ENCODE measurements around the gene NRP1. TPM values are rescaled to one million over a fixed set of nuclear protein-coding genes. Genes with fewer than 3 reads are reported as not detected.
"Not testable (repeated sequence)": the region's sequence is repeated elsewhere in the genome, so short reads cannot be mapped to it uniquely, and the experiment has no call there.

NRP1 gene
- total RNA-seq, 1 experiment from 2014 or later = 42.9 TPM

DNA sequence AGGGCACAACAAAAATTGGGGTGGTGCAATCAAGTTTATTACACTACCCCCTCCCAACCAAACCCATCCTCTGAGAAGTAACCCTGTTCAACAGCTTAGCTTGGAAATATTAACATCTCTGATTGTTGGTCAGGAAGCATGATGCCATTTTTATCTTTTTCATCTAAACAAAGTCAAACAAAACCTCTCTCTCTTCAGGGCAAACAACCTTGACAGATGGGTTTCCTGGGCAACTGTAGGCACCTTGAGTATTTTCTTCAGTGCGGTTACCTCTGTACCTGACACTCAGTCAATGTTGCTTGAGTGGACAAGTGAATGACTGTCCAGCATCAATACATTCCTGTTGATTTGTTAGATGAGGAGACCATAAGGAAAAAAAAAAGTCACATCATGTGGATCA, 183.6 kb downstream of the NRP1 start:
- DNase-seq (ENCODE audit: low read depth) = no peak

DNA sequence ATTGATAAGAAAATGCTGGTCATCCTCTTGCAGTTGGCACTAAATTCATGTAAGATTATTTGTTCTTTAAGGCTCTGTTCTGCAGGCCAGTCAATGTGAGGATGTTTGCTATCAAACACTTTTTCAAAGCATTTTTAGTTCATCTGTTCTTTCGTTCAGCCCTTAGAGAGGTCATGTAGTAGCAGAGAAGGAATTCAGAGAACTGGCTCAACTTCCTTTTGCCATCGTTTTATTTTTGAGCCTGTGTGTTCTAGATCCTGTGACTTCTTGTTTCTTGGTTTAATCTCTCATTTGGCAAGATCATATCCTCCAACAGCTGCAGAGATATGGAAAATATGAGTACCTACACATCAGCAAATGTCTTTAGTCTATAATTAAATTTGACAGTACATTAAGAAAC, 184.3 kb downstream of the NRP1 start:
- no peak for DNase-seq (ENCODE audit: low read depth)

DNA sequence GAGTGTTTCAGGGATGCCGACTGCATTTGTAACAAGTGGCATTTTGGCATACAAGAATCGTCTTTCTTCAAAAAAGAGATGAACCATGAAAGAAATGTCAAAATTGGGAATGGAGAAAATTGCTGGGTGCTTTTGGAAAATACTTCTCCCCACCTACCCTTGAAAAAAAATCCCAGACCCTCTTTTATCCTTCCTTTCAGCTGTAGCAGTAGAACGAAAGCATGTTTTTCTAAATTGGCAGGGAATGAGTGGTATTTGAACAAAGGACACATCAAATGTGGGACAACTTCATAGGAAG, 187.5 kb downstream of the NRP1 start:
- no peak for DNase-seq (ENCODE audit: low read depth)

DNA sequence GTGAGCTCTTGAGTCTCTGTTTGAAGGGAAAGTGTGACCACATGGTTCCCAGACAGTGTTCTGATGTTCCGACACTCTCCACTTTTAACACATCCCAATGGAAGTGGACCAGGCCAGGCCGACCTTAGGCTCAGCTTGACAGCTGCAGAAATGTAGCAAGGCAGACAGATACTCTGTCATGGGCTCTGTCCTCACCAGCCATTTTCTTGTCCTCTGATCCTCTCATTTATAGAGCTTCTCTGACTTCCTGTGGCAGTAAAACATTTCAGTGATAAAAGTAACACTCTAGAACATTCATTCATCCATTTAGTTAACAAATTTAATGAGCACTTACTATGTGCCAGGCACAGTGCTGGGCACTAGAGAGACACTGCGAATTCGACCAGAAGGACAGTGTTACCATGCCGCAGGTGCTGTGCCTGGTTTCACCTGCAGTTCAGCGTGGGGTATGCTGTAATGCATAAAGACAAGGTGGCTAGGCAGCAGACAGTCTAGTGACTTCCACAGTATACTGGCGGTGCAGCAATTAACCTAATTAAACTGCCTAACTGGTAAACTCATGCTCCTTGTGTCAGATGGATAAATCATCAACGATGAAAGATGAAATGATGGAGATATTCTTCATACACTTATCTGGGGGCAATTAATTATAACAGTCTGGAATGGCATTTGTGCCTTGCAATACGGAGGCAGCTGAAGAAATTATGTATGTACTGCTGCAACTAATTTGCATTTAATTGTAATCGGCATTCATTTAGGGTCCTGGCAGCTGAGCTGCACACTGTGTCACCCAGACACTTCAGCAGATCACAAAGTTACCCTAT, 188.1 kb downstream of the NRP1 start:
- no peak for DNase-seq (ENCODE audit: low read depth)

DNA sequence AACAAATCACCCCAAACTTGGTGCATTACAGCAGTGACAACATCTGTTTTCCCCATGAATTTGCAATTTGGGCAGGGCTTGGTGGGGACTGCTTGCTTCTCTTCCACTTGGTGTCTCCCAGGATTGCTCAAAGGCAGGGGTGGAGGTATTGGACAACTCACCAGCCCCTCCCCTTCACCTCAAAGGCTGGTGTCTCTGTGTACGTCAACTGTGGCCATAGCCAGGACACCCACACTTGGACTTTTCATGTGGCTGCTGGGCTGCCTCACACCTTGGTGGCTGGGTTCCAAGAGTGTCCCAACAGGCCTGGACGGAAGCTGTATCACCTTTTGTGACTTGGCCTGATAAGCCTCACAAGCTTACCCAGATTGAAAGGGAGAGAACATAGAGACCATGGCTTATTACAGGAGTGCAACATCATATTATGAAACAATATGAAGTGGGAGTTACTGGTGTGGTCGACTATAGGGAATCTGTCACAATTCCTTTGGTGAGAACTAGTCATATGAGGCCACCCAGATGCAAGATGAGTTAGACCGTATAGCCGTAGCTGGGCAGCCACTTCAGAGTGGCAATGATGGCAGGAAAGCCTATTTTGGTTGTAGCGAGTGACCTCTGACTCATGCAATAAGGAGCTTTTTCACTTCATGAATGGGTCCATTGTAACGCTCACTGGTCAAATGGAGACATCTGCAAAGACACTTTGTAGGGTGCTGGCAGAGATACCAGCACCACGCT, 188.8 kb downstream of the NRP1 start:
- no peak for DNase-seq (ENCODE audit: low read depth)

DNA sequence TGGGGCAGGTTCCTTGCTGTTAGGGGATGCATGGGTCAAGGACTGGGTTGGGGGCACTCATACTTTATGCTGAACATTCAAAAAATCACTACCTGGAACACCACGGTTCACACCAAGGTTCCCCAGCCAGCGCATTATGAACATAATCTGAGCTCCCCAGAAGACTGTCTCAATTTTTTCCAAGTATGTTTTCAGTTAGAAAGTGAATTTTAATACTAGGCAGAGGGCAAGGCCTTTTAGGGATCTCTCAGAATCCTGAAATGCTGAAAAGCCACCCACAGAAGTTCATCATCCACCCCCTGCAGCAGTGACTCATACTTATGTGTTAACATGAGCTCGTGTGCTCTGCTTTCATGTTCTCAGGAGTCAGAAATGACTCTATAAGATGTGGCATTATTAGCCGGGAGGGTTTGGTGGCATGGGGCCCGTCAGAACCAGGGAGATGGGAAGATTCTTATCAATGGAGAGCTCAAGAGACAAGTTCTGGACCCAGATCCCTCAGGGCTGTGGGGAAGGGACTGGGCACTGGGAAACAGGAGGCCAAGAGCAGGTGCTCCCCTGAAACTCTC, 191.2 kb downstream of the NRP1 start:
- DNase-seq (ENCODE audit: low read depth) = peak; percentile 85

DNA sequence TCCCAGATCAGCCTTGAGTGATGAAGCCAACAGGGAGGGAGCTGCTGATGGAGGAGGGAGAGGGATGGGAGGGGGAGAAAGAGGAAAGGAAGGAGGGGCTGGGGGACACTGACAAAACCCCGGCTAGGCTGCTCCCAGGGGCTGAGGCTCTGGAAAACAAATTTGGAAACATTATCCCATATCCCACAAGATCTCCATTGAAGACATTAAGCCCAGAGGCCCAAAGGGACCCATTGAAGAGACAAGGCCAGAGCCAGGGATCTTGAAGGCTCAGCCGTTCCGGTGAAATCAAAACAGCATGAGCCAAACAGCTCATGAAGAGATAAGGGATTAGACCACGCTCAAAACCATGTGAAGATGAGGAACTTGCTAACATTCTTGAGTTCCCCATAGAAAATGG, 192.2 kb downstream of the NRP1 start:
- DNase-seq (ENCODE audit: low read depth) = peak; percentile 27

DNA sequence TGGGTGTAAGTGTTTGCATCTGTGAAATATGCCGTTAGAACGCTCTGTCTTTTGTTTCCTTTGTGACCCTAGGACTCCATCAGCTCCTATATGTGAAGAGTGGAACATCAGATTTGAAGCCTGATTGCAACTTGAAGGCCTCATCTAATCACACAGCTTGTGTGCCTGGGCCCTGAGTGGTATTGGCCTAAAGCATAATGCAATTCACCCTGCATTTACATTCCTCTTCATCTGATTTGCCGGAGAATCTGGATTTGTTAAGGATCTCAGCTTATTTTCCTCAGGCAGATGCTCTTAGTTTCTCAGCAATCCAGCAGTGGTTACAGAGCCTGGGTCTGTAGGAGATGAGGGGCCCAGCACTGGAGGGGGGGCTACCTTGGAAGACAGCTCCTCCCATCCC, 193.2 kb downstream of the NRP1 start:
- no peak for DNase-seq (ENCODE audit: low read depth)

DNA sequence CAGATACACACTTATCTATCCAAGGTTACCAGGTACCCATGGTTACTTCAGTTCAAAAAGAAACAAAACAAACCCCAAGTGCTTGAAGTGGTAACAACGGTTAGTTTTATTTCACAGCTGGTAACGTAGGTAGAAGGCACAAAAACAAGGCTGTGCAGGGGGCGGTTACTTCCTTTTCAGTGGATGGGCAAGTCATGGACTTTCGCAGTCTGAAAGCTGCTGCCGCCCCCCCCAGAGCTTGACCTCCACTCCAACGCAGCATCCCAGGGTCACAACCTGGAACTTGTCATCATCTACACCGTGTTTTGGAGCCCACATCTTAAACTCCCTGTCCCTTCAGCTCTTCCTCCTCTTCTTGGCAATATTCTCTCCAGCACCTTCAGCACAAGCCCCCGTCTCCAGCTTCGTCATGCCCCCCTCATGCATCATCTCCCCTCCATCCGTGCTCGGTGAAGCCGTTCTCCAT, 195.3 kb downstream of the NRP1 start:
- DNase-seq (ENCODE audit: low read depth) = peak; percentile 35

DNA sequence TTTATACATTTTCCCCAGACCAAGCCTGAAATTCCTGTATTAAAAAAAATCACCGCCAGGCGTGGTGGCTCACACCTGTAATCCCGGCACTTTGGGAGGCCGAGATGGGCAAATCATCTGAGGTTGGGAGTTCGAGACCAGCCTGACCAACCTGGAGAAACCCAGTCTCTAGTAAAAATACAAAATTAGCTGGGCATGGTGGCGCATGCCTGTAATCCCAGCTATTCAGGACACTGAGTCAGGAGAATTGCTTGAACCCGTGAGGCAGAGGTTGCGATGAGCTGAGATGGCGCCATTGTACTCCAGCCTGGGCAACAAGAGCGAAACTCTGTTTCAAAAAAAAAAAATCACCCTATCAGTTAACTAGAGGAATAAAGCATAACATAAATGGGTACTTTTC, 195.8 kb downstream of the NRP1 start:
- not testable (repeated sequence) for DNase-seq (ENCODE audit: low read depth)

DNA sequence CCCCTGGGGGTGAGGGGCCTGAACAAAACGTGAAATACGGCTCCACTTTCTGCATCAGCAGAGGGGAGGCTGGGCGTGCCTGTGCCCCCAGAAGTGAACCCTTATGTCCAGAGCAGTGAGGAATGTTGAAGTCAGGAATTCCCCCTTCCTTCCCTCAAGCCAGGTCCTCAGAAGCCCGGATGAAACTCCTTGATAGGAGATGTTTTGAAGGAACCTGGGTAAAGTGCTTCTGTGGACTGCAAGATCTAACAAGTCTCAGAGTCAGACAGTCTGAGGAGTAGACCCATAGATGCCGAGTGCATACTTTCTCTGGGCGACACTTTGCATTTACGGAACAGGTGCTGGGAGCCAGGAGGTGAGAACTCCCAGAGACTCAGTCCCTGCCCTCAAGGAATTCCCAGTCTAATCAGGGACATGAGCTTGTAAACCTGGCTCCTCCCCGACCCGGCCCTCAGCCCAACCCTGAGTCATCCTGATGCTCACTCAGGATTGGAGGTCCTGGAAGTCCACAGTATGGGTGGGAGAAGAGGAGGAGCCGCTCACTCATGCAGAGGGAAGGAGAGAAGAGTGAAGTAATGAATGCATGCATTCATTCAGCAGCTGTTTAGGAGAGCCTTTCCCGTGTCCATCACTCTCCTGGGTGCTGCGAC, 197.0 kb downstream of the NRP1 start:
- peak; percentile 41 for DNase-seq (ENCODE audit: low read depth)

DNA sequence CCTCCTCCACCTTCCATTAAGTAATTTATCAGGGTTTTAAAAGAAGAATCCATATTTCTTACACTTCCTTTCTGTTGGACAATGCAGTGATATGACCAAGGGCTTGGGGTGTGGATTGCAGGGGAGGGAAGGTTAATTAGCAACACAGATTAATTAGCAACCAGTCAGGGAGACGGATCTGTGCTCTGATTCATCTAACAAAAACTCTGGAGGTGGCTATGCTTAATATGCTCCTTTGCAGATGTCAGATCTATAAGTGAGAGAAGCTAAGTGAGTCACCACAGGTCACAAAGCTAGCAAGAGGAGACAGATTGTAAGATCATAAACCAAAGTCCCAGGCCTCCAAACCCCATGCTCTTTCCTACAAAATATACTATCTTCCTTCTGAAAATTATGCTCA, 197.7 kb downstream of the NRP1 start:
- DNase-seq (ENCODE audit: low read depth) = peak; percentile 72

DNA sequence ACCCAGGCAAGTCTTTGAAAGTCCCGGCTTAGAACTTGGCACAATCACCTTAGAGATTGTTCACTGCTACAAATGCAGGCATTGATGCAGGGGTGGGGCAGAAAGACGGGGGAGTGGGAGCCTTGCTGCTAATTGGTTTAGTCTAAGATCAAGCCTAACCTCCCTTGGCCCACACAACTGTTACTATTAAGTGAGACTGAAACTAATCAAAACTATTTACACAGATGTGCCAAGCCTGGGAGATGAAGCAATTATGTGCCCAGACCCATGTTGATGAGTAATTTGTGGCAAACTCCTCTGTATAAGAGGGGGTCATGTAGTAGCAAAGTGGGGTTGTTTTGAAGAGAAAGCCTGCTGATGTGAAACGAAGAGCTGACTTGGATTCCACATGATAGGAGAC, 198.2 kb downstream of the NRP1 start:
- DNase-seq (ENCODE audit: low read depth) = peak; percentile 82

DNA sequence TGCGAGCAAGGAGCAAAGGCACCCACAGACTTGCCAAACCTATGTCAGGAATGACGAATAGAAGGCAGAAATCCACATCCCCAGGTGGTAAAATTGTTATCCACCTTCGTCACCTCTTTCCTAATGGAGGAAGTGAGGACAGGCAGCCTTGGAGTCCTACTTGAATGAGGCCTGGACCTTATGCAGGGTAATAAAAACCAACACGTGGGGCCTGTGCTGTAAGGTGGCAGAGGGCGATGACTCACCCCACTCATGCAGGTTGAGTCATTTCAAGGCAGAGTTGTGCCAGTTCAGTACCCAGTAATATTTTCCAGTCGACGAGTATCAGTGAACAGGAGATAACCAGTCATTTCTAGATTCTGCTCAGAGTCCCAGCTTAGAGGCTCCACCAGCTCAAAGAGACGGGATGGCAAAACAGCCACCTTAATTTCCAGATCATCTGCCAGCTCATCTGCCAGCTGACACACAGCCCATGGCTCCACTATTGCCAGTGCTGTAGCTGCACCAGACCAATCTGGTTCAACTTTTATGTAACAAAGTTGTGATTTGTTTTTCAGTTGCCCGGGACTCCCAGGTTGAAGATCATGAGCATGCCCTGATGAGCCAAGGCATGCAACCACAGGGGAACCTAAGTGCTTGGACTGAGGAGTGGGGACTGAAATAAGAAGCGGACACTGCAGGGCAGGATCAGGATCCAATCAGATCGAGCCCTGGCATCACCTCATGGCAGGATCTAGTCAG, 200.3 kb downstream of the NRP1 start:
- DNase-seq (ENCODE audit: low read depth) = peak; percentile 96

DNA sequence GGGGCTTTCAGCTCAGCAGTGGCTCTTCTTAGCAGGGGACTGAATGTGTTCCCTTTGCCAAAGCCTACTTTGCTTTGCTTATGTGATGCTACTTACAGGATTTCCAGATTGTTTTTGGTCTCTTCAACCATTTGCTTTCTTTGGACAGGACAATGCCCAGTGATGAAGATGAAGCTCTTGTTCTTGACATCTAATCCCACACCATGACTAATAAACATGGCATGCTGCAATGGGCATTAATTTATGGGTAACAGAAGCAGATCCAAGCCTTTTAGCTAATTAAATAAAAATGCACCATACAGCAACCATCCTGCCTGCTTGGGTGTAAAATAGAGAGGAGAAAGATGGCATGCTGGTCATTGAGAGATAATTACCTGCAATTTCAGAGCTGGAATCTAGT, 200.9 kb downstream of the NRP1 start:
- peak; percentile 58 for DNase-seq (ENCODE audit: low read depth)

DNA sequence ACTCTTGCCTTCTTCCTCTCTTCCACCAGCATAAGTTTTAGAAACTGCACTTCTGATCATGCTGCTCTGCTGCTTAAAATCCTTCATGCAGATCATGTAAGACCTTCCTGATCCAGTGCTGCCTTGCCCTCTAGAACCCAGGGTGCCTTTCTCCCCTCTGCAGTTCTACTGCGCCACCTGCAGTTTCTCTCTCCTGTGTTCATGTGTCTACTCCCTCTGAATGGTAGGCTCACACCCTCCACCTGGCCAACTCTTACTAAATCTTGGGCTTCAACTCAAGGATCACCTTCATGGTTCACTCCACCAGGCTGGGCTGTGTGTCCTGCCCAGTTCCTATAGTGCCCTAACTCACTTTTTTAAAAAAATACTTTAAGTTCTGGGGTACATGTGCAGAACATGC, 201.8 kb downstream of the NRP1 start:
- DNase-seq (ENCODE audit: low read depth) = no peak

DNA sequence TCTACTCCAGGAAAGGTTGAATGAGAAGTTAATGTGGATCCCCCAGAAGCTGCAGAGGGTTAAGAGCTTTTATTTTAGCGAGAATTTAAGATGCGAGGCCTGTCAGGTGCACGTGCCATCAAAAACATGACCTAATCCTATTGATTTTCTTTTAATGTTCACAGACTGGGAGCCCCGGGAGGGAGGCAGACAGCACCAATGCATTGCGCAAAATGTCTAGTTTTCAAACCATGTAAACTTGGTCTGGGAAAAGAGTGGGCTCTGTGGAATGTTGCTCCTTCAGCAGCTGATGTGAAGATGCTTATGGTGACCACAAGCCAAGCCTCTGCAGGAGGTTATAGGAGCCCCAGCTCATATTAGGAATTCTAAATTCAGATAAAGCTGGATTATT, 204.5 kb downstream of the NRP1 start:
- peak; percentile 38 for DNase-seq (ENCODE audit: low read depth)

DNA sequence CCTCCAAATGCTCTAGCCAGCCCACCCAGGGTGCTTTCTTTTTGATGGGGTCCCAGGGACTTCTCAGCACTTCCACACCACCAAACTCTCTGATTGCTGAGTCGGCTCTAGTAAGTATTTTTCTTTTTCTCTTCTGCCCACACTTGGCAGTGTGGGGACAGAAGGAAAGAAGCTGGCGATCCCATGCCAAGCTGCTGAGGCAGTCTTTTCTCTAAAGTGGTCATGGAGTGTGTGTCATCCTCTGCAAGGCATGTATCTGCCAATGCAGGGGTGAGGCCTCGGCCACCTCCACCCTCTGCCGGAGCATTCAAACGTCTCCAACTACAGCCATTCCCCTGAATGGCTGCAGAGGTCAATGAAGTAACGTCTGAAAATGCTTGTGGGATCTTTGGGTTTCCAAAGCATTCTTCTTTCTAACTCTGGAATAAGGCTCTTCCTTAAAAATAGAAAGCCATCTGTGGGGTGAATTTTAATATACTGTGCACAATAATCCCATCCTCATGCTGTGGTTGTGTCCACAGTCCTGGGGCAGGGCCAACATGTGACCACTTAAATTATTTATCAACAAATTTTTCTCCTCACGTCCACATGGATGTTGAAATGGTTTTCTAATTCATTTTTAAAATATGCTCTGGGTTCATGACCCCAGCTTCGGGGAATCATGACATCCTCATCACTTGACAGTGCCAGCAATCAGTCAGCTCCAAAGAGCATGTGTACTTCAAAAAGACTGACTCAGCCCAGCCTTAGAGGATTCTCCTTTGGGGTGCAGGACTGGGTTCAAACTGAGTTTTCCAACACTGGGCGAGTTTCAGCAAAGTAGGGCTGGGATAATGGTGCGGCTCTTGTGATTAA, 205.1 kb downstream of the NRP1 start:
- peak; percentile 74 for DNase-seq (ENCODE audit: low read depth)

DNA sequence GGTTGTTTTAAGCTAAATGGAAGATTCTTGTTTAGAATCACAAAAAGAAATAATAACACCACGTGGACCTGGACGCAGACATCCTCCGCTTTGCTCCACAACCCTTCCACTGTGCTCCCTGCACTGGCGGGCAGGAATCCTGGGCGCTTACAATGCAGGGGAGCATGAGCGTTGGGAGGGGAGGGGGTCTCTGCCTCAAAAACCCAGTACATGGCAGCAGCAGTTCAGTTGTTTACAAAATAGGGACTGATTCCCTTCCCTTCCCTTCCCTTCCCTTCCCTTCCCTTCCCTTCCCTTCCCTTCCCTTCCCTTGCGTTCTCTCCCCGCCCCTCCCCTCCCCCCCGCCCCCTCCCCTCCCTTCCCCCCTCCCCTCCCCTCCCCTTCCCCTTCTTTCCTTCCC, 206.8 kb downstream of the NRP1 start:
- no peak for DNase-seq (ENCODE audit: low read depth)
